ENCODE results near the gene JARID2.

DNA sequence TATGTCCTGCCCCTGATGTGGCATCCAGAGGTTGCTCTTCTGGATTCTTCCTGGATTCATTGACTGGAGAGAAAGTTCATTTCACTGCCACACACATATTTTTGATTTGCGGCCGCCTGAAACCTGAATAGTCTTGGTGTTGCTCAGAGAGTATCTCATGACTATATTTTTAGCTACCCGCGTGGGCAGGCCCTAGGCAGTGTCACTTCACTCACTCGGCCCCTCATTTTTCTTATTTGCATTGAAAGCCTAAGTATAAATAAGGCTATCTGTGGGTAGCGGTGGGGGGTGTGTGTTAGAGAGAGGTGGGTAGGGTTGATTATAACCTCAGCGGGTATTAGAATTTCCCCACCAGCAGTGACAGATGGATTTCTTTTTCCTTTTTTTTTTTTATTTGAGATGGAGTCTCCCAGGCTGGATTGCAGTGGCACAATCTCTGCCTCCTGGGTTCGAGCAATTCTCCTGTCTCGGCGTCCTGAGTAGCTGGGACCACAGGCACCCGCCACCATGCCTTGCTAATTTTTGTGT is 113.5 kb downstream of the JARID2 start:
- no peak for TF ChIP-seq EZH2phosphoT487 (IDR thresholded peaks at IDR 0.05; ENCODE audit: low read length)
- TF ChIP-seq, protein P1, sequence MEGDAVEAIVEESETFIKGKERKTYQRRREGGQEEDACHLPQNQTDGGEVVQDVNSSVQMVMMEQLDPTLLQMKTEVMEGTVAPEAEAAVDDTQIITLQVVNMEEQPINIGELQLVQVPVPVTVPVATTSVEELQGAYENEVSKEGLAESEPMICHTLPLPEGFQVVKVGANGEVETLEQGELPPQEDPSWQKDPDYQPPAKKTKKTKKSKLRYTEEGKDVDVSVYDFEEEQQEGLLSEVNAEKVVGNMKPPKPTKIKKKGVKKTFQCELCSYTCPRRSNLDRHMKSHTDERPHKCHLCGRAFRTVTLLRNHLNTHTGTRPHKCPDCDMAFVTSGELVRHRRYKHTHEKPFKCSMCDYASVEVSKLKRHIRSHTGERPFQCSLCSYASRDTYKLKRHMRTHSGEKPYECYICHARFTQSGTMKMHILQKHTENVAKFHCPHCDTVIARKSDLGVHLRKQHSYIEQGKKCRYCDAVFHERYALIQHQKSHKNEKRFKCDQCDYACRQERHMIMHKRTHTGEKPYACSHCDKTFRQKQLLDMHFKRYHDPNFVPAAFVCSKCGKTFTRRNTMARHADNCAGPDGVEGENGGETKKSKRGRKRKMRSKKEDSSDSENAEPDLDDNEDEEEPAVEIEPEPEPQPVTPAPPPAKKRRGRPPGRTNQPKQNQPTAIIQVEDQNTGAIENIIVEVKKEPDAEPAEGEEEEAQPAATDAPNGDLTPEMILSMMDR (IDR thresholded peaks at IDR 0.05; ENCODE audit: low read length), result no peak
- TF ChIP-seq EZH2 (optimal IDR thresholded peaks at IDR 0.05; ENCODE audit: low read depth, low read length), result no peak
